ENCODE data around the gene ACTRT2.

- no peak for TF ChIP-seq CTCF (IDR thresholded peaks at IDR 0.05; ENCODE audit: borderline replicate concordance, extremely low read depth, low read length, poor library complexity, severe bottlenecking)
- TF ChIP-seq EZH2 (IDR thresholded peaks at IDR 0.05; ENCODE audit: borderline replicate concordance, low read depth, low read length, severe bottlenecking): no peak
Measured at GRCh38 chr1:3018051-3018471, 3.2 kb upstream of the ACTRT2 start.
